Mammary epithelial cell (primary cell): Measurements from ENCODE around the gene KMO.

Source experiments
- CTCF ChIP-seq, 2 donors: IDR thresholded peaks in 1 of 2; conservative IDR thresholded peaks in 1 of 2; 2 replicates each; pipeline ENCODE4 v1.5.1; 2011 to 2012; ENCODE audit warnings: inconsistent platforms in 2 of 2, low read length in 2 of 2, mild to moderate bottlenecking in 2 of 2, control low read depth in 1 of 2, low read depth in 1 of 2; ENCODE audit not compliant: insufficient read depth in 1 of 2; ENCODE audit errors: extremely low read depth in 1 of 2
- EZH2 ChIP-seq: IDR thresholded peaks from 2 replicates; pipeline ENCODE4 v1.6.1; 2012; ENCODE audit warnings: low read length, inconsistent platforms, borderline replicate concordance

GRCh38 chr1:241557551-241558193, 25.5 kb downstream of the KMO start:
- TF ChIP-seq CTCF (conservative IDR thresholded peaks at IDR 0.05 in 1 of 2, IDR thresholded peaks at IDR 0.05 in 1 of 2; ENCODE audit: extremely low read depth in 1 of 2, insufficient read depth in 1 of 2, low read depth in 1 of 2, low read length in 2 of 2) (no peak), EZH2 (no peak)
